GM23248 (cell line): ENCODE measurements around the gene GPC4.

Experiments
- EZH2 ChIP-seq: fragments of 200-600 bp; sonication (generic); IDR thresholded peaks from 2 replicates; pipeline ENCODE4 v1.6.1; 2018; ENCODE audit warnings: antibody characterized with exemption, mild to moderate bottlenecking; ENCODE audit not compliant: insufficient read depth, poor library complexity, severe bottlenecking
- EZH2phosphoT487 ChIP-seq: fragments of 200-600 bp; sonication (generic); IDR thresholded peaks from 2 replicates; pipeline ENCODE4 v1.6.1; 2018; ENCODE audit warnings: antibody characterized with exemption, moderate library complexity, mild to moderate bottlenecking, low read depth; ENCODE audit not compliant: insufficient read depth

GRCh38 chrX:133437766-133438165, 22.5 kb upstream of the GPC4 start:
- TF ChIP-seq EZH2phosphoT487 (no peak), EZH2 (no peak)
